Pancreas (tissue), 10 donors: ENCODE results near the gene LMX1A. TPM values are rescaled to one million over a fixed set of nuclear protein-coding genes. Genes with fewer than 3 reads are reported as not detected.
A peak's percentile ranks its signal among the peaks of the same experiment; 100 is the strongest.

Experiments
- ATAC-seq, 4 donors: fragments of 200-7000 bp; cut with Tn5 transposase; one replicate each; pipeline versions ENCODE4 v1.8.0 to v1.9.1; 2020; ENCODE audit warnings: mild to moderate bottlenecking in 4 of 4, moderate library complexity in 4 of 4
- DNase-seq, 6 donors: peaks; one replicate each; pipeline ENCODE4 v3.0.0-alpha.2; 2020
- FAIRE-seq: peaks from 2 replicates; lab custom pipeline; 2012; peaks lifted over from hg19 to GRCh38; lab: Jason Lieb, UNC
- H3K27ac ChIP-seq, 4 donors: fragments of 200-600 bp; sonication (generic); 1 replicate in 3 of 4; 2 replicates in 1 of 4; pipeline versions ENCODE4 v1.5.0 to v1.8.0; 2020
- H3K27me3 ChIP-seq, 4 donors: fragments of 200-600 bp; one replicate each; pipeline ENCODE4 v1.8.0; 2021
- H3K36me3 ChIP-seq, 3 donors: fragments of 200-600 bp; sonication (generic) in 1 of 3; one replicate each; pipeline versions ENCODE4 v1.5.0 to v1.8.0; 2020 to 2021
- H3K4me1 ChIP-seq, 3 donors: fragments of 200-600 bp; one replicate each; pipeline ENCODE4 v1.8.0; 2021
- H3K4me3 ChIP-seq, 4 donors: fragments of 200-600 bp; sonication (generic) in 2 of 4; one replicate each; pipeline versions ENCODE4 v1.5.0 to v1.8.0; 2020 to 2021
- H3K9me3 ChIP-seq, 4 donors: fragments of 200-600 bp; one replicate each; pipeline ENCODE4 v1.8.0; 2021
- CTCF ChIP-seq, 4 donors: fragments of 200-600 bp; sonication (generic) in 3 of 4; IDR thresholded peaks; one replicate each; pipeline versions ENCODE4 v1.5.0 to v1.8.0; 2021; ENCODE audit warnings: antibody characterized with exemption in 4 of 4
- WGBS, 2 donors: extraction: QIAGEN DNeasy Blood & Tissue Kit; methylation state at CpG; one replicate each; pipeline ENCODE4 v1.1.7; 2013; 5-methylcytosine and 5-hydroxymethylcytosine counted together
- intact Hi-C, 3 donors: fragments of 100-400 bp; cut with DNase I; formaldehyde crosslinking; loops; one replicate each; pipeline versions ENCODE4 v1.11.1 to v1.14.2; 2022
- polyA plus RNA-seq, 2 donors: library from polyadenylated mRNA; stranded (reverse); fragments of 200-250 nt; gene quantifications; one replicate each; pipeline ENCODE4 v1.2.3, GENCODE V29; 2013
- total RNA-seq, 6 donors: library from RNA; stranded (reverse); fragmentation: NEBNext Ultra II Directional in 4 of 6; extraction: Animal tissue kit (Norgen Biotek cat#: 25700) in 4 of 6; gene quantifications; one replicate each; pipeline versions ENCODE4 v1.2.1 to v1.2.4, GENCODE V29; 2021 to 2023
- donor health status: healthy with polysubstance abuse.
- donor health status: DM: no; HTN: no; CAD: no; lungs with moderate emphysema.
- donor health status: DM: no; HTN: no; CAD: no.
- donor health status: control.
- donor health status: control.
- donor health status: Bipolar disorder and iron deficiency.
- donor health status: DM: yes; HTN: yes; CAD: no.
- donor health status: DM: no; HTN: no; CAD: no.
- donor health status: DM: no; HTN: no; CAD: no.
- donor health status: DM: yes; HTN: yes; CAD: no.

The LMX1A gene
- total and polyA plus RNA-seq, 8 donors: 0.11 TPM; not detected in 7

- Histone ChIP-seq H3K9me3 (no peaks in the 10 kb centered on the region), H3K4me3 (no peak overlapping the region), H3K27ac (no peak overlapping the region), H3K36me3 (no peaks in the 10 kb centered on the region), H3K27me3 (no peaks in the 10 kb centered on the region), H3K4me1 (no peaks in the 10 kb centered on the region)
- 42 to 49% methylated on average over 2 of the region's 2 CpGs for WGBS, 2 donors
- ATAC-seq: no peak
- no peak for FAIRE-seq
- TF ChIP-seq CTCF (IDR thresholded peaks at IDR 0.05): no peak
- intact Hi-C loops: no loop called here
- no peak for DNase-seq
These were observed 31.4 kb upstream of the LMX1A start for GRCh38 chr1:165387961-165388360.

GRCh38 chr1:165387505-165387904, 31.0 kb upstream of the LMX1A start:
- Histone ChIP-seq H3K4me3 (no peak overlapping the region), H3K4me1 (no peaks in the 10 kb centered on the region), H3K27me3 (no peaks in the 10 kb centered on the region), H3K36me3 (no peaks in the 10 kb centered on the region), H3K9me3 (no peaks in the 10 kb centered on the region), H3K27ac (no peak overlapping the region)
- no peak for DNase-seq
- no peak for ATAC-seq
- no peak for TF ChIP-seq CTCF (IDR thresholded peaks at IDR 0.05)
- no peak for FAIRE-seq
- intact Hi-C loops: no loop called here
- WGBS, 2 donors: 73 to 78% methylated on average over 2 of the region's 2 CpGs

- TF ChIP-seq CTCF (IDR thresholded peaks at IDR 0.05): no peak
- no peak for FAIRE-seq
- no peak for ATAC-seq
- intact Hi-C loops: no loop called here
- H3K4me3 ChIP-seq: no peak overlapping the region
- DNase-seq: no peak
- H3K4me1 ChIP-seq: no peaks in the 10 kb centered on the region
- no peaks in the 10 kb centered on the region for H3K9me3 ChIP-seq
- no peaks in the 10 kb centered on the region for H3K27me3 ChIP-seq
- H3K27ac ChIP-seq: no peak overlapping the region
- no peaks in the 10 kb centered on the region for H3K36me3 ChIP-seq
- 59 to 63% methylated on average over 5 of the region's 5 CpGs for WGBS, 2 donors
These were observed 27.3 kb upstream of the LMX1A start for GRCh38 chr1:165383599-165384405.

- ATAC-seq: peak in 3 of 4 donors; percentile 44 to 59 (median 55)
- Histone ChIP-seq H3K4me3 (no peak overlapping the region), H3K36me3 (no peaks in the 10 kb centered on the region), H3K4me1 (no peaks in the 10 kb centered on the region), H3K27me3 (no peaks in the 10 kb centered on the region), H3K9me3 (no peaks in the 10 kb centered on the region), H3K27ac (no peak overlapping the region)
- 60 to 63% methylated on average over 6 of the region's 6 CpGs for WGBS, 2 donors
- no peak for TF ChIP-seq CTCF (IDR thresholded peaks at IDR 0.05)
- intact Hi-C loops: no loop called here
- no peak for FAIRE-seq
- DNase-seq: peak in 1 of 6 donors; percentile 30
These were observed 26.6 kb upstream of the LMX1A start for GRCh38 chr1:165383067-165383466.
